ENCODE measurements around the gene IL6ST. TPM values are rescaled to one million over a fixed set of nuclear protein-coding genes. Genes with fewer than 3 reads are reported as not detected.
A peak's percentile ranks its signal among the peaks of the same experiment; 100 is the strongest.

Gene IL6ST
- total RNA-seq, 4 donors from 2014 or later: 53.6 to 116 (median 84.6) TPM

GRCh38 chr5:55923177-55923771 lies 71.5 kb downstream of the IL6ST start:
- peak in 1 of 2 donors; percentile 83 for DNase-seq (ENCODE audit: low spot score in 2 of 2)
- intact Hi-C loops (cut with DNase I; ENCODE audit: low total_unique reads): no loop called here
- H3K4me3 ChIP-seq (ENCODE audit: low read depth, poor library complexity, severe bottlenecking): peak overlapping the region; percentile 10
- WGBS, 2 donors: 45 to 56% methylated on average over 17 of the region's 17 CpGs
- TF ChIP-seq CTCF (IDR thresholded peaks at IDR 0.05) (no peak), POLR2A (IDR thresholded peaks at IDR 0.05) (no peak)

- TF ChIP-seq CTCF (IDR thresholded peaks at IDR 0.05) (no peak), POLR2A (IDR thresholded peaks at IDR 0.05) (no peak)
- DNase-seq (ENCODE audit: low spot score in 2 of 2): peak in 1 of 2 donors; percentile 20
- intact Hi-C loops (cut with DNase I; ENCODE audit: low total_unique reads): no loop called here
- H3K4me3 ChIP-seq (ENCODE audit: low read depth, poor library complexity, severe bottlenecking): no peak overlapping the region
- 93 to 97% methylated on average over 4 of the region's 4 CpGs for WGBS, 2 donors
These were observed 73.1 kb downstream of the IL6ST start for GRCh38 chr5:55921617-55922016.

- intact Hi-C loops (cut with DNase I; ENCODE audit: low total_unique reads): no loop called here
- TF ChIP-seq POLR2A (IDR thresholded peaks at IDR 0.05) (no peak), CTCF (IDR thresholded peaks at IDR 0.05) (no peak)
- WGBS, 2 donors: 68 to 82% methylated on average over 5 of the region's 5 CpGs
- DNase-seq (ENCODE audit: low spot score in 2 of 2): peak in 1 of 2 donors; percentile 39
- H3K4me3 ChIP-seq (ENCODE audit: low read depth, poor library complexity, severe bottlenecking): no peak overlapping the region
These were observed 74.0 kb downstream of the IL6ST start for GRCh38 chr5:55920784-55921183.

GRCh38 chr5:55919625-55920024 lies 75.1 kb downstream of the IL6ST start:
- 86 to 87% methylated on average over 3 of the region's 3 CpGs for WGBS, 2 donors
- no peak for DNase-seq (ENCODE audit: low spot score in 2 of 2)
- no peak overlapping the region for H3K4me3 ChIP-seq (ENCODE audit: low read depth, poor library complexity, severe bottlenecking)
- intact Hi-C loops (cut with DNase I; ENCODE audit: low total_unique reads): no loop called here
- TF ChIP-seq POLR2A (IDR thresholded peaks at IDR 0.05): no peak
- TF ChIP-seq CTCF (IDR thresholded peaks at IDR 0.05): no peak

GRCh38 chr5:55918087-55919035 lies 76.4 kb downstream of the IL6ST start:
- intact Hi-C loops (cut with DNase I; ENCODE audit: low total_unique reads): no loop called here
- TF ChIP-seq CTCF (IDR thresholded peaks at IDR 0.05) (no peak), POLR2A (IDR thresholded peaks at IDR 0.05) (no peak)
- peak in 1 of 2 donors; percentile 74 for DNase-seq (ENCODE audit: low spot score in 2 of 2)
- no peak overlapping the region for H3K4me3 ChIP-seq (ENCODE audit: low read depth, poor library complexity, severe bottlenecking)
- 91 to 96% methylated on average over 15 to 17 of the region's 17 CpGs for WGBS, 2 donors
